GM18909 (cell line): Measurements from ENCODE around the gene RSRC2.

Experiments used
- ATAC-seq: cut with Tn5 transposase; IDR thresholded peaks from one replicate; pipeline ENCODE4 v1.9.1; 2021; ENCODE audit warnings: mild to moderate bottlenecking; ENCODE audit not compliant: unreplicated experiment, poor library complexity

The RSRC2 gene

GRCh38 chr12:122454739-122455138 is 72.0 kb downstream of the RSRC2 start:
- ATAC-seq = no peak

GRCh38 chr12:122454250-122454721 is 72.5 kb downstream of the RSRC2 start:
- no peak for ATAC-seq
